Kidney epithelial cell (primary cell): ENCODE data around the gene TMEM200C. TPM values are rescaled to one million over a fixed set of nuclear protein-coding genes. Genes with fewer than 3 reads are reported as not detected.

Source experiments
- DNase-seq: peaks from one replicate; pipeline ENCODE4 v3.0.0-alpha.2; 2010; ENCODE audit warnings: low read depth
- H3K27me3 ChIP-seq: 2 replicates; pipeline ENCODE4 v1.6.0; 2011; ENCODE audit warnings: low read length; ENCODE audit not compliant: control insufficient read depth, insufficient read depth
- H3K36me3 ChIP-seq: 2 replicates; pipeline ENCODE4 v1.5.1; 2011; ENCODE audit warnings: low read length; ENCODE audit not compliant: control insufficient read depth, insufficient read depth
- H3K4me3 ChIP-seq: 2 replicates; pipeline ENCODE4 v1.5.1; 2011; ENCODE audit warnings: low read depth, mild to moderate bottlenecking, control low read depth, low read length
- total RNA-seq: library from RNA; depleted of rRNA; stranded (reverse); fragments of >200 nt; gene quantifications from 2 replicates; pipeline ENCODE4 v1.2.3, GENCODE V29; 2015
- TF ChIP-seq, protein P1 (sequence below): IDR thresholded peaks from 2 replicates; pipeline ENCODE4 v1.5.1; 2011; ENCODE audit warnings: mild to moderate bottlenecking, moderate library complexity, low read length, control low read depth, inconsistent platforms; ENCODE audit not compliant: insufficient read depth, poor library complexity, severe bottlenecking

Gene TMEM200C
- total RNA-seq, 1 donor from 2014 or later: 4.9 TPM

GRCh38 chr18:5914951-5915350 lies 19.6 kb upstream of the TMEM200C start:
- Histone ChIP-seq H3K36me3 (no peaks in the 10 kb centered on the region), H3K4me3 (no peak overlapping the region), H3K27me3 (no peaks in the 10 kb centered on the region)
- TF ChIP-seq, protein P1, sequence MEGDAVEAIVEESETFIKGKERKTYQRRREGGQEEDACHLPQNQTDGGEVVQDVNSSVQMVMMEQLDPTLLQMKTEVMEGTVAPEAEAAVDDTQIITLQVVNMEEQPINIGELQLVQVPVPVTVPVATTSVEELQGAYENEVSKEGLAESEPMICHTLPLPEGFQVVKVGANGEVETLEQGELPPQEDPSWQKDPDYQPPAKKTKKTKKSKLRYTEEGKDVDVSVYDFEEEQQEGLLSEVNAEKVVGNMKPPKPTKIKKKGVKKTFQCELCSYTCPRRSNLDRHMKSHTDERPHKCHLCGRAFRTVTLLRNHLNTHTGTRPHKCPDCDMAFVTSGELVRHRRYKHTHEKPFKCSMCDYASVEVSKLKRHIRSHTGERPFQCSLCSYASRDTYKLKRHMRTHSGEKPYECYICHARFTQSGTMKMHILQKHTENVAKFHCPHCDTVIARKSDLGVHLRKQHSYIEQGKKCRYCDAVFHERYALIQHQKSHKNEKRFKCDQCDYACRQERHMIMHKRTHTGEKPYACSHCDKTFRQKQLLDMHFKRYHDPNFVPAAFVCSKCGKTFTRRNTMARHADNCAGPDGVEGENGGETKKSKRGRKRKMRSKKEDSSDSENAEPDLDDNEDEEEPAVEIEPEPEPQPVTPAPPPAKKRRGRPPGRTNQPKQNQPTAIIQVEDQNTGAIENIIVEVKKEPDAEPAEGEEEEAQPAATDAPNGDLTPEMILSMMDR: no peak
- no peak for DNase-seq

DNA sequence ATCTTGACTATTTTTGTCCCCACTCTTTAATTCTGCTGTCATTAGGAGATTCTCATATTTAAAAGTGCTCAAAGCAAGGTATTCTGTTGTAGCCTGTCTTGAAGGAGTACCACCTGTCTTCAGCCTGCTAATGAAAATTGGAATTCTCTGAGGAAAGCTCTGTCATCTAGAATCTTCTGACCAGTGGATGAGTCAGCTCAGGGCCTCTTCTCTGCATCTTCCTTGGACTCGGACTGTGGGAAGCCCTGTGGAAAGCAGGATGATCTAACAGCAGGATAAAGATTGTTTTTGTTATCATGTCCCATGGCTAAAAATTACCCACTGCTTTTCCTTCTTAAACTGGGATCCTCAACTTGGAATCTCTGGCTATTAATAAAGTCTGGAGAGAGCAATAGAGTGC lies 18.7 kb upstream of the TMEM200C start:
- TF ChIP-seq, protein P1: no peak
- no peaks in the 10 kb centered on the region for H3K36me3 ChIP-seq
- H3K27me3 ChIP-seq: no peaks in the 10 kb centered on the region
- no peak for DNase-seq
- no peak overlapping the region for H3K4me3 ChIP-seq

DNA sequence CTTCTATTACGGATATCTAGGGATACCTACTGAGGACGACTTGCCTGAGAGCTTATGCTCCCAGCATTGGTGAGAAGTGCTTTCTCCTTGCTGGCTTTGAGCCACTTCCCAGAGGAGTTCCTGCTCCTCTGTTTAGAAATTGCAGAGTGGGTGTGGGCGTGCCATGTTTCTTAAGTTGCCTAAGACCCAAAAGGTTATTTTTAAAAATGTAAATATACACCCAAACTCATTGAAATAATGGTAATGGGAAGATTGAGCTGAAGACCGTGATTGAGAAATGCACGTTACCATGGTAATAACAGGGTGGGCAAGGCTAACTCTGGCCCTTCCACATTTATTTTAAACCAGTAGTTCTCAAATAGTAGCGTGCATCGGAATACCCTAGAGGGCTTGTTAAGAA lies 17.2 kb upstream of the TMEM200C start:
- Histone ChIP-seq H3K27me3 (no peaks in the 10 kb centered on the region), H3K4me3 (no peak overlapping the region), H3K36me3 (no peaks in the 10 kb centered on the region)
- no peak for DNase-seq
- TF ChIP-seq, protein P1: no peak

DNA sequence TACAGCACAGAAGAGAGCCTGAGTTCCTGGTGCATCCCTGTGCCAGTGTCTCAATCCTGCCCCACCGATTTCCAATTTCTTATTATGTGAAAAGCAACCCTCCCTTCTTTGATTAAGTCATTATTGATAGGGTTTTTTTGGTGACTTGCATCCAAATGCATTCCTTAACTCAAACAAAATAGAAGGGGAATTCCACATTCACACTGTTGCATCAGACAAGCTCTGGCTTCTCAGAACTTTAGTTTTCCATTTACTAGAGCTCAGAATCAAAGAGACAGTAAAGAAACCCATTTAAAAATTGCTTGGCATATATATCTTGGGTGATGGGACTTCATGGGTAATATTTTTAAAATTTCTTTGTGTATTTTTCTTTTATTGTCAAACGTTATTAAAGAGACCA lies 13.8 kb upstream of the TMEM200C start:
- Histone ChIP-seq H3K4me3 (no peak overlapping the region), H3K27me3 (no peaks in the 10 kb centered on the region), H3K36me3 (no peaks in the 10 kb centered on the region)
- no peak for DNase-seq
- TF ChIP-seq, protein P1: no peak

DNA sequence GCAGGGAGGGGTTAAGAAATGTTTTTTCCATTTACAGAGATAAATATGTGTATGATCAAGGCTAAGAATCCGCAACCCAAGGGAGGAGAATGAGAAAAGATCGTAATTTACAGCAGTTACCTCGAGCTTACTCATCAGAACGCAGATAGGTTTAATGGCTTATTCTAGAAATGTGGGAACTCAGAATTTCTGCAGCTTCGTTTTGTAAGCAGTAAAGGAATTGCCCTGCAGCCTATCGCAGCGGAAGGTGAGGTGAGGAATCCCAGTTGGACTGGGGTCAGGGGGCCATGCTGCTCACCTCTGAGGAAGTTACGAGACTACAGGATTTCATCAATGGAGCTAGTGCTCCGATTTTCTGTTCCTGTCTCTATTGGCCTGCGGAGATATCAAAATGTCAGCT lies 8.1 kb upstream of the TMEM200C start:
- TF ChIP-seq, protein P1: no peak
- no peaks in the 10 kb centered on the region for H3K36me3 ChIP-seq
- H3K27me3 ChIP-seq: no peaks in the 10 kb centered on the region
- H3K4me3 ChIP-seq: no peak overlapping the region
- no peak for DNase-seq

- Histone ChIP-seq H3K36me3 (no peaks in the 10 kb centered on the region), H3K27me3 (peaks cover 6% of the 10 kb centered on the region), H3K4me3 (no peak overlapping the region)
- TF ChIP-seq, protein P1: no peak
- peak; percentile 51 for DNase-seq
These were observed 4.9 kb upstream of the TMEM200C start for GRCh38 chr18:5900262-5900661.
